NT2/D1 (cell line): Measurements from ENCODE around the gene DNAH5.

Experiments used
- SUZ12 ChIP-seq: IDR thresholded peaks from 2 replicates; pipeline ENCODE4 v1.6.1; 2011; ENCODE audit not compliant: insufficient read length, insufficient read depth; ENCODE audit errors: extremely low read depth
- YY1 ChIP-seq: IDR thresholded peaks from 2 replicates; pipeline ENCODE4 v1.6.1; 2011; ENCODE audit not compliant: insufficient read length, insufficient read depth
- ZNF274 ChIP-seq: IDR thresholded peaks from 2 replicates; pipeline ENCODE4 v1.6.1; 2011; ENCODE audit warnings: mild to moderate bottlenecking, low read depth, low read length

DNA sequence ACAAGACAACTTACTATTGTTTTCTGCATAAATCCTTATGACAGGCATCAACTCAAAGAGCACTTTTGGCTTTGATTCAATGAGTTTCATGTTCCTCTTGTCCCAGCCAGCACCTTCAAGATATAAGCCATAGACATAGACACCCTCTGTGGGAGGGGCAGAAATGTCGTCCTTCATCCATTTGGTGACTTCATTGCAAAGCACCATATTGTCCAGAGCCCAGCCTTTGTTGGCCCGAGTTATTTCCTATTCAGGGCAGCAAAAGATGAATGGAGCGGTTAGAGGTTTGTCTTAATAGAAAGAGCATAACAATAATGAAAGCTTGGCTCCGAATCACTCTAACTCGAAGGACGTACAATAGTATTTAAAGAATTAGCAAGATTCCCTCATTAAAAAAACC lies 243.9 kb downstream of the DNAH5 start:
- TF ChIP-seq YY1 (no peak), ZNF274 (no peak), SUZ12 (no peak)
